Esophagus muscularis mucosa (tissue), 4 donors: ENCODE measurements around the gene MBD3L3.
"Not testable (repeated sequence)": the region's sequence is repeated elsewhere in the genome, so short reads cannot be mapped to it uniquely, and the experiment has no call there.

Experiments used
- CTCF ChIP-seq, 3 experiments: fragments of 200-600 bp in 2 of 3; fragments of 450-650 bp in 1 of 3; sonication (generic) in 2 of 3; IDR thresholded peaks; one replicate each; pipeline ENCODE4 v1.5.1; 2017 to 2019; ENCODE audit warnings: antibody characterized with exemption in 3 of 3, mild to moderate bottlenecking in 2 of 3, moderate library complexity in 1 of 3
- EP300 ChIP-seq: sonication (generic); formaldehyde crosslinking; IDR thresholded peaks from one replicate; pipeline ENCODE4 v1.6.1; 2017; ENCODE audit warnings: antibody characterized with exemption
- POLR2A ChIP-seq: fragments of 450-650 bp; IDR thresholded peaks from one replicate; pipeline ENCODE4 v1.6.1; 2017; ENCODE audit warnings: antibody characterized with exemption, moderate library complexity, mild to moderate bottlenecking, low read depth
- POLR2AphosphoS5 ChIP-seq, 2 donors: sonication (generic); formaldehyde crosslinking; IDR thresholded peaks; one replicate each; pipeline ENCODE4 v1.6.1; 2017; ENCODE audit warnings: antibody characterized with exemption in 2 of 2

GRCh38 chr19:7021331-7021730 is 37.1 kb downstream of the MBD3L3 start, which contains the start of gene MBD3L2B:
- not testable (repeated sequence) for TF ChIP-seq EP300; POLR2A; CTCF (IDR thresholded peaks at IDR 0.05); POLR2AphosphoS5 (IDR thresholded peaks at IDR 0.05)
